ENCODE data around the gene AP4S1.

The AP4S1 gene

GRCh38 chr14:31139301-31139847 is 113.9 kb downstream of the AP4S1 start:
- DNase-seq = no peak

- DNase-seq = no peak
Measured at GRCh38 chr14:31142455-31143087, 117.1 kb downstream of the AP4S1 start.

Measured in DMS153 (cell line).